Measurements from ENCODE around the gene INAFM2. TPM values are rescaled to one million over a fixed set of nuclear protein-coding genes. Genes with fewer than 3 reads are reported as not detected.

Gene INAFM2
- total RNA-seq = 10 to 100 TPM in 1 of 4 donors, 1 to 10 TPM in 3; 4.0 to 16.5 (median 8.1) TPM

DNA sequence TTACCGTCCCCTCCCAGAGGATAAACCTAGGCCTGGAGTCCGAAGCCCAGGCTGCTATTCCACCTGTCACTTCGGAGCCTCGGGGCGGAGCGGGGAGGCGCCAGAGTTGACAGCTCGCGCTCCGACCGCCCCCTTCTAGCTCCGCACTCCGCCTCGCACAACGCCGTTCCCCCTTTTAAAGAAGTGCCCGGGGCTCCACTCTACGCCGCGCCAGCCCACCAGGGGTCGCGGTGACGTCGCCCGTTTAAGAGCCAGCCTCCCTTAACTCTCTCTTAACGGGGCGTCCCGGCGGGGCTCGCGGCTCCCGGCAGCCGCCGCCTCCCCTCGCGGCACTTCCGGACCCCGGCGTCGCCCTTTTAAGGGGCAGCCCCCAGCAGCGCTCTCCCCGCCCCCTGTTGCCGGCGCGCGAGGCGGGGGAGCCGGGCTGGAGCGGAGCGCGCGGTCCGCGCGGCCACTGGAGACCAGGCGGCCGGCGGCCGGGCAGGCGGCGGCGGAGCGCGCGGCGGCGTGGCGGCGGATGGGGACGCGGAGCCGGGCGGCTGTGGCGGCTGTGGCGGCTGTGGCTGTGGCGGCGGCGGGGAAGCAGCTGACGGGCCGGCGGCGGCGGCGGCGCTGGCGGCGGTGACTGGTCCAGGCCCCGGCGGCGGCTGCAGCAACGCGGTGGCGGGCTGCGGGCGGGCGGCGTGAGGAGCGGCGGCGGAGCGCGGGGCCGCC, at the start of gene INAFM2:
Gene INAFM2 (plus strand): TSS at position 454 of the 714 bp plus-strand sequence. CDS start 364 bp downstream, outside the sequence.
- no peak for TF ChIP-seq CTCF (IDR thresholded peaks at IDR 0.05; ENCODE audit: low read depth)

GRCh38 chr15:40274350-40275274, 48.9 kb upstream of the INAFM2 start:
- TF ChIP-seq CTCF (IDR thresholded peaks at IDR 0.05; ENCODE audit: low read depth) = no peak

GRCh38 chr15:40275523-40275922, 48.0 kb upstream of the INAFM2 start:
- TF ChIP-seq CTCF (IDR thresholded peaks at IDR 0.05; ENCODE audit: low read depth) = no peak

DNA sequence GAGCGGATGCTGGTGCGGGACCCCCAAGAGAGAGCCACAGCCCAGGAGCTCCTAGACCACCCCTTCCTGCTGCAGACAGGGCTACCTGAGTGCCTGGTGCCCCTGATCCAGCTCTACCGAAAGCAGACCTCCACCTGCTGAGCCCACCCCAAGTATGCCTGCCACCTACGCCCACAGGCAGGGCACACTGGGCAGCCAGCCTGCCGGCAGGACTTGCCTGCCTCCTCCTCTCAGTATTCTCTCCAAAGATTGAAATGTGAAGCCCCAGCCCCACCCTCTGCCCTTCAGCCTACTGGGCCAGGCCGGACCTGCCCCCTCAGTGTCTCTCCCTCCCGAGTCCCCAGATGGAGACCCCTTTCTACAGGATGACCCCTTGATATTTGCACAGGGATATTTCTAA, 47.5 kb upstream of the INAFM2 start:
- TF ChIP-seq CTCF (IDR thresholded peaks at IDR 0.05; ENCODE audit: low read depth) = no peak

GRCh38 chr15:40276927-40277326, 46.6 kb upstream of the INAFM2 start:
- no peak for TF ChIP-seq CTCF (IDR thresholded peaks at IDR 0.05; ENCODE audit: low read depth)

DNA sequence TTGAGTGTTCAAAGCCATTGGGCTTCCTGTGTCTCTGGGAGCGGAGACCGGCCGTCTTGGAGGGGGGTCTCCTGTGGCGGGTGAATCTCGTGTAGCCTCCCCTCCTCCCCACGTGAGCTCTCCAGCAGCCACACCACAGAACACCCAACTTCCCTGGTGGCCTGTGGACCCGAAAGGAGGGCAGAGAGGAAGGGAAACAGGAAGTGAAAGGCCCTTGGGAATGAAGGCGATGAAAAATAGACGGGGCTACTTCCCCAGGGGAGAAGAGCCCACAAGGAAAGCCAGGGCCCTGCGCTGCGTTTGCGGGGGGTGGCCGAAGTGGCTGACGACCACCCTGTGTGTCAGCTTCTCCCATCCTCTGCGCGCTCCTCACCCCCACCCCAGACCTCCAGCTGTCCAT, 46.0 kb upstream of the INAFM2 start:
- TF ChIP-seq CTCF (IDR thresholded peaks at IDR 0.05; ENCODE audit: low read depth) = no peak

DNA sequence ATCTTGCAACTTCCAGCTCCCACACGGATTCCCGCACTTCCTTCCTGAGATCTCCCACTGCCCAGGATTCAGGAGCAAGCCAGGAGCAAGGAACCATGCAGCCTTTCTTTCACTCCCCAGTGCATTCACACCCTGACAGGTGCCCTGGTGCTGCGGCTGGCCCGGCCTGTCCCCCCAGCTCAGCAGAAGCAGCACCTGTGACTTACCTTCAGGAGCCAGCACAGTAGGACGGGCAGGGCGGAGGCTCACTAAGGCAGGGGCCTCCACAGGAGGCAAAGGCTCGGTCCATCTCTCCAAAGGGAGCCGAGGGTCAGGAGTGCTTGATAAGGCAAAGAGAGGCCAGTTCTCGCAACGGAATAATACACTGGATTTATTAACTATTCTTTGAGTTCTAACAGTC, 45.5 kb upstream of the INAFM2 start:
- no peak for TF ChIP-seq CTCF (IDR thresholded peaks at IDR 0.05; ENCODE audit: low read depth)

Data from subcutaneous adipose tissue (tissue), 4 donors.